Keratinocyte (primary cell): ENCODE data around the gene MX1. TPM values are rescaled to one million over a fixed set of nuclear protein-coding genes. Genes with fewer than 3 reads are reported as not detected.

Experiments used
- DNase-seq: peaks from one replicate; pipeline ENCODE4 v3.0.0-alpha.2; 2011; ENCODE audit warnings: low read depth, missing footprints, low spot score
- FAIRE-seq: peaks from 2 replicates; lab custom pipeline; 2011; peaks lifted over from hg19 to GRCh38; lab: Jason Lieb, UNC
- H2AFZ ChIP-seq: 2 replicates; pipeline ENCODE4 v1.6.0; 2012; ENCODE audit warnings: low read length, control low read depth, inconsistent platforms; ENCODE audit not compliant: control insufficient read depth
- H3K27ac ChIP-seq: 2 replicates; pipeline ENCODE4 v1.5.1; 2011; ENCODE audit warnings: low read length; ENCODE audit not compliant: control insufficient read depth, insufficient read depth
- H3K27me3 ChIP-seq: 3 replicates; pipeline ENCODE4 v1.6.0; 2011; ENCODE audit warnings: low read length; ENCODE audit not compliant: control insufficient read depth, insufficient read depth; ENCODE audit errors: extremely low read depth
- H3K36me3 ChIP-seq, 2 experiments: 2 replicates in 1 of 2; 3 replicates in 1 of 2; pipeline ENCODE4 v1.5.1; 2011; ENCODE audit warnings: low read length in 2 of 2, mild to moderate bottlenecking in 1 of 2; ENCODE audit not compliant: control insufficient read depth in 2 of 2, insufficient read depth in 2 of 2; ENCODE audit errors: extremely low read depth in 1 of 2
- H3K4me1 ChIP-seq: 3 replicates; pipeline ENCODE4 v1.5.1; 2011; ENCODE audit warnings: low read length; ENCODE audit not compliant: control insufficient read depth, insufficient read depth; ENCODE audit errors: extremely low read depth
- H3K4me2 ChIP-seq: 3 replicates; pipeline ENCODE4 v1.6.0; 2011; ENCODE audit warnings: low read depth, low read length; ENCODE audit not compliant: control insufficient read depth, insufficient read depth; ENCODE audit errors: extremely low read depth
- H3K4me3 ChIP-seq, 3 experiments: fragments of 200-600 bp in 1 of 3; sonication (generic) in 1 of 3; 2 replicates in 2 of 3; 3 replicates in 1 of 3; pipeline ENCODE4 v1.5.1; 2011 to 2016; ENCODE audit warnings: low read length in 3 of 3, mild to moderate bottlenecking in 3 of 3, control low read depth in 2 of 3, inconsistent platforms in 1 of 3, low read depth in 1 of 3, mixed read lengths in 1 of 3, mixed run types in 1 of 3, moderate library complexity in 1 of 3; ENCODE audit not compliant: control insufficient read depth in 2 of 3, insufficient read depth in 2 of 3; ENCODE audit errors: extremely low read depth in 1 of 3
- H3K79me2 ChIP-seq: 2 replicates; pipeline ENCODE4 v1.6.0; 2012; ENCODE audit warnings: low read length; ENCODE audit not compliant: control insufficient read depth, insufficient read depth
- H3K9ac ChIP-seq: 3 replicates; pipeline ENCODE4 v1.6.0; 2011; ENCODE audit warnings: low read length; ENCODE audit not compliant: control insufficient read depth, insufficient read depth; ENCODE audit errors: extremely low read depth
- H3K9me1 ChIP-seq: 3 replicates; pipeline ENCODE4 v1.6.0; 2011; ENCODE audit warnings: low read length; ENCODE audit not compliant: control insufficient read depth, insufficient read depth; ENCODE audit errors: extremely low read depth
- H3K9me3 ChIP-seq: 2 replicates; pipeline ENCODE4 v1.5.1; 2012; ENCODE audit warnings: low read depth, low read length; ENCODE audit not compliant: control insufficient read depth
- H4K20me1 ChIP-seq: 3 replicates; pipeline ENCODE4 v1.6.0; 2011; ENCODE audit warnings: low read length; ENCODE audit not compliant: control insufficient read depth, insufficient read depth; ENCODE audit errors: extremely low read depth
- EZH2 ChIP-seq: IDR thresholded peaks from one replicate; pipeline ENCODE4 v1.6.1; 2012; ENCODE audit warnings: inconsistent platforms, mild to moderate bottlenecking, low read length, moderate library complexity
- dilution Hi-C: fragments of 300-500 bp; cut with MboI; formaldehyde crosslinking; loops from one replicate; pipeline ENCODE4 v1.7.0; 2020; ENCODE audit warnings: low sequenced_read_pairs; ENCODE audit not compliant: extremely low pct_ligation_motif_present
- polyA plus RNA-seq, 5 experiments: library from polyadenylated mRNA; depleted of rRNA in 3 of 5; stranded (reverse) in 3 of 5; stranded (forward) in 1 of 5; unstranded in 1 of 5; fragments of >200 nt; gene quantifications; 1 replicate in 1 of 5; 2 replicates in 3 of 5; 3 replicates in 1 of 5; pipeline versions ENCODE4 v1.2.1 to v1.2.3, GENCODE V29; 2011 to 2012; ENCODE audit warnings: missing spikeins in 2 of 5, low read depth in 1 of 5, low replicate concordance in 1 of 5
- TF ChIP-seq, protein P1 (sequence below), 3 experiments: IDR thresholded peaks in 1 of 3; conservative IDR thresholded peaks in 1 of 3; optimal IDR thresholded peaks in 1 of 3; 2 replicates in 2 of 3; 3 replicates in 1 of 3; pipeline versions ENCODE3 to v1.5.1; 2011; ENCODE audit warnings: low read length in 3 of 3, mild to moderate bottlenecking in 3 of 3, moderate library complexity in 2 of 3, control low read depth in 1 of 3, inconsistent platforms in 1 of 3; ENCODE audit not compliant: insufficient read depth in 2 of 3; ENCODE audit errors: extremely low read depth in 1 of 3

Gene MX1
- polyA plus RNA-seq, 1 donor (not counting 4 experiments of a cell fraction or from before 2014, with no cell fraction given): 151 TPM

DNA sequence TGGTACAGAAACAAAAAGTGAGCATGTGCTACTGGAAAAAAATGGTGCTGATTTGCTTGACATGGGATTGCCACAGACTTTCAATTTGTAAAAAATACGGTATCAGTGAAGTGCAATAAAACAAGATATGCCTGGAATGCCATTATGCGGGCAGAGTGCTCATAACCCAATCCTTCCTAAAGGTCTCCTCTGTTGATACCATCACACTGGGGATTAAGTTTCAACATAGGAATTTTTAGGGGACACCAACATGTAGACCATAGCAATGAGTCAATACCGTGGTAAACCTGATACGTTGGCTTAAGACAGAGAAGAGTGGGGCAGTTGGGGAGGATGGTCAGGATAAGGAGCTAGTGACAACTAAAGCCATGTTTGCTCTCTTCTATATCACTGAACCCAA, 20.5 kb downstream of the MX1 start:
- no peaks in the 10 kb centered on the region for H4K20me1 ChIP-seq
- no peaks in the 10 kb centered on the region for H3K9me3 ChIP-seq
- no peak overlapping the region for H3K4me3 ChIP-seq
- H3K9ac ChIP-seq: no peak overlapping the region
- H3K27ac ChIP-seq: no peak overlapping the region
- H3K79me2 ChIP-seq: no peaks in the 10 kb centered on the region
- H3K4me2 ChIP-seq: no peak overlapping the region
- no peak for TF ChIP-seq EZH2
- TF ChIP-seq, protein P1, sequence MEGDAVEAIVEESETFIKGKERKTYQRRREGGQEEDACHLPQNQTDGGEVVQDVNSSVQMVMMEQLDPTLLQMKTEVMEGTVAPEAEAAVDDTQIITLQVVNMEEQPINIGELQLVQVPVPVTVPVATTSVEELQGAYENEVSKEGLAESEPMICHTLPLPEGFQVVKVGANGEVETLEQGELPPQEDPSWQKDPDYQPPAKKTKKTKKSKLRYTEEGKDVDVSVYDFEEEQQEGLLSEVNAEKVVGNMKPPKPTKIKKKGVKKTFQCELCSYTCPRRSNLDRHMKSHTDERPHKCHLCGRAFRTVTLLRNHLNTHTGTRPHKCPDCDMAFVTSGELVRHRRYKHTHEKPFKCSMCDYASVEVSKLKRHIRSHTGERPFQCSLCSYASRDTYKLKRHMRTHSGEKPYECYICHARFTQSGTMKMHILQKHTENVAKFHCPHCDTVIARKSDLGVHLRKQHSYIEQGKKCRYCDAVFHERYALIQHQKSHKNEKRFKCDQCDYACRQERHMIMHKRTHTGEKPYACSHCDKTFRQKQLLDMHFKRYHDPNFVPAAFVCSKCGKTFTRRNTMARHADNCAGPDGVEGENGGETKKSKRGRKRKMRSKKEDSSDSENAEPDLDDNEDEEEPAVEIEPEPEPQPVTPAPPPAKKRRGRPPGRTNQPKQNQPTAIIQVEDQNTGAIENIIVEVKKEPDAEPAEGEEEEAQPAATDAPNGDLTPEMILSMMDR (optimal IDR thresholded peaks at IDR 0.05 in 1 of 3, IDR thresholded peaks at IDR 0.05 in 1 of 3, conservative IDR thresholded peaks at IDR 0.05 in 1 of 3; ENCODE audit: extremely low read depth in 1 of 3, insufficient read depth in 2 of 3, low read length in 3 of 3): no peak
- no peaks in the 10 kb centered on the region for H3K4me1 ChIP-seq
- DNase-seq (no peak), FAIRE-seq (no peak)
- dilution Hi-C loops: no loop called here
- no peaks in the 10 kb centered on the region for H3K9me1 ChIP-seq
- no peaks in the 10 kb centered on the region for H3K27me3 ChIP-seq
- H3K36me3 ChIP-seq: peaks cover 12 to 38% of the 10 kb centered on the region in 2 experiments
- no peak overlapping the region for H2AFZ ChIP-seq

DNA sequence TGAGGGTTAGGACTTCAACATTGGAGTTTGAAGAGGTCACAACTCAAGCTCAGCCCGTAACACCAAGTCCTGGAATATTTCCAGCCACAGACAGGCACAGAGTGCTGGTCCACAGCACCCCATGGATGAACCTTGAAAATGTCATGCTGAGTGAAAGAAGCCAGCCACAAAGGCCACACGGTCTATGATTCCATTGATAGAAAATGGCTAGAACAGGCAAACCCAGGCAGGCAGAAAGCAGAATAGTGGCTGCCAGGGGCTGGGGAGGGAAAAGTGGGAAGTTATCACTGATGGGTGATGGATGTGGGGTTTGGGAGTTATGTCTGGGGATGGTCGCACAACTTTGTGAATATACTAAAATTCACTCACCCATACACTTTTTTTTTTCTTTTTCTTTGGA, 21.3 kb downstream of the MX1 start:
- Histone ChIP-seq H3K4me3 (no peak overlapping the region), H3K9ac (no peak overlapping the region), H3K4me1 (no peaks in the 10 kb centered on the region), H2AFZ (no peak overlapping the region), H3K27ac (no peak overlapping the region), H3K79me2 (no peaks in the 10 kb centered on the region), H3K9me3 (no peaks in the 10 kb centered on the region), H3K4me2 (no peak overlapping the region), H4K20me1 (no peaks in the 10 kb centered on the region), H3K9me1 (no peaks in the 10 kb centered on the region), H3K27me3 (no peaks in the 10 kb centered on the region), H3K36me3 (peaks cover 12 to 39% of the 10 kb centered on the region in 2 experiments)
- TF ChIP-seq EZH2: no peak
- TF ChIP-seq, protein P1 (optimal IDR thresholded peaks at IDR 0.05 in 1 of 3, IDR thresholded peaks at IDR 0.05 in 1 of 3, conservative IDR thresholded peaks at IDR 0.05 in 1 of 3; ENCODE audit: extremely low read depth in 1 of 3, insufficient read depth in 2 of 3, low read length in 3 of 3): no peak
- dilution Hi-C loops: no loop called here
- DNase-seq (no peak), FAIRE-seq (no peak)
